Measurements from ENCODE around the gene COL15A1. TPM values are rescaled to one million over a fixed set of nuclear protein-coding genes. Genes with fewer than 3 reads are reported as not detected.

Gene COL15A1
- polyA plus RNA-seq, 1 experiment: 3.2 TPM

DNA sequence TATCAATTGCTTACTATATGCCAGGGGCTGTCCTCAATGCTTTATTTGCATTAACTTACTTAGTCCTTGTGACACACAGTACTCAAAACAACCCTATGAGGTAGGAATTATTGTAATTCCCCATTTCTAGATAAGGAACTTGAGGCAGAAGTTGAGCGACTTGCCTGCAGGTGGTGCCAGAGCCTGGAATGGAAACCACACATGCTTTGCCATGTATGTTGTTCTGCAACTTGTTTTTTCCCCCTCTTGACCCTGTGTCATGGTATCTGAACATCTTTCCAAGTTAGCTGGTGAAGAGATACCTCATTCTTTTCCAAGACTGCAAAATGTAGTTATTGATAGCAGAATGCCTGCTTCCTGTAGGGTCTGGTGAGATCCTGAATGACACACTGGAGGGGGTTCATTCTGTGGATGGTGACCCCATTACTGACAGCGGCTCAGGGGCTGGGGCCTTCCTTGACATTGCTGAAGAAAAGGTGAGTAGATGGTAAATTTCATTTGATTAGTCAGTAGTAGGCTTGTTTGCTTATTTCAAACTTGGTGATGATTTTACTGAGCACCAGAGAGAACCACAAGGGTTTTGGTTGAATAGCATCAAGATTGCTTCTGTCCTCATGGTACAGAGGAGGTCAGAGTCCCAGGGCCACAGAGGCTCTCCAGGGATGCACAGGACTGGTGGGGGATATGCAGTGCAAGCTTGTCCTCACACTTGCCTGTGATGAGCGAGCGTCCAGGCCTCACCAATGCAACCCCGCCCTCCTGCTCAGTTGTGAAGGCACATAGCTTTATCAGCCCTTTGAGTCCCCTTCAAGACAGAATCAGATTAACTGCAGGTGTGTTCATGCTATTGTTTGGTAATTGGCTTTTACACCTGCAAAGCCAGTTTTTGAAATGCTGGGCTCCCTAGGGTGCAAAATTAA lies 57.0 kb downstream of the COL15A1 start:
- H3K27me3 ChIP-seq (ENCODE audit: control insufficient read depth, insufficient read depth, low read length): peaks cover 23% of the 10 kb centered on the region
- no peak overlapping the region for H3K4me3 ChIP-seq (ENCODE audit: low read depth, low read length)
- peaks cover 9% of the 10 kb centered on the region for H3K9me3 ChIP-seq (ENCODE audit: control insufficient read depth, insufficient read depth, low read length)
- DNase-seq (ENCODE audit: low read depth, low spot score): no peak
- no peak overlapping the region for H3K27ac ChIP-seq (ENCODE audit: low read depth, low read length)
- TF ChIP-seq, protein P1, sequence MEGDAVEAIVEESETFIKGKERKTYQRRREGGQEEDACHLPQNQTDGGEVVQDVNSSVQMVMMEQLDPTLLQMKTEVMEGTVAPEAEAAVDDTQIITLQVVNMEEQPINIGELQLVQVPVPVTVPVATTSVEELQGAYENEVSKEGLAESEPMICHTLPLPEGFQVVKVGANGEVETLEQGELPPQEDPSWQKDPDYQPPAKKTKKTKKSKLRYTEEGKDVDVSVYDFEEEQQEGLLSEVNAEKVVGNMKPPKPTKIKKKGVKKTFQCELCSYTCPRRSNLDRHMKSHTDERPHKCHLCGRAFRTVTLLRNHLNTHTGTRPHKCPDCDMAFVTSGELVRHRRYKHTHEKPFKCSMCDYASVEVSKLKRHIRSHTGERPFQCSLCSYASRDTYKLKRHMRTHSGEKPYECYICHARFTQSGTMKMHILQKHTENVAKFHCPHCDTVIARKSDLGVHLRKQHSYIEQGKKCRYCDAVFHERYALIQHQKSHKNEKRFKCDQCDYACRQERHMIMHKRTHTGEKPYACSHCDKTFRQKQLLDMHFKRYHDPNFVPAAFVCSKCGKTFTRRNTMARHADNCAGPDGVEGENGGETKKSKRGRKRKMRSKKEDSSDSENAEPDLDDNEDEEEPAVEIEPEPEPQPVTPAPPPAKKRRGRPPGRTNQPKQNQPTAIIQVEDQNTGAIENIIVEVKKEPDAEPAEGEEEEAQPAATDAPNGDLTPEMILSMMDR (IDR thresholded peaks at IDR 0.05; ENCODE audit: low read depth, low read length): peak; percentile 89
- CTCF ChIA-PET: interaction anchor here (0.8 to 7.0 kb wide), 24 partner anchors 9 to 225 kb away, joined by 3 to 161 read pairs (median 4); no protein-coding TSS in a partner anchor
- POLR2A ChIA-PET: no interaction called here

DNA sequence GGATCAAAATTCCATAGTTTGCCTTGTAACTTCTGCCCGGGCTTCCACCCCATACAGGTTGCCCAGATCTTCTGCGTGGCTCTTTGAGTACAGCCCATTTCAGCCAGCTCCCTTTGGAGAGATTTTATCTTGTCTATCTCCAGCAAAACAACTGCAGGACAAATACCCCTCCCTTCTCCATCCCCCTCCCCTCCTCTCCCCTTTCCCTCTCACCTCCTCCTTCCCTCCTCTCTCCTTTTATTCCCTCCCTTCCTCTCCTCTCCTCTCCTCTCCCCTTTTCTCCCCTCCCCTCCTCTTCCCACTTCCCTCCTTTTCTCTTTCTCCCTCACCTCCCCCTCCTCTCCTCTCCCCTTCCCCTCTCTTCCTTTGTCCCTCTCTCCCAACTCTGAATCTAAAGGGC lies 58.2 kb downstream of the COL15A1 start:
- Histone ChIP-seq H3K27ac (ENCODE audit: low read depth, low read length) (no peak overlapping the region), H3K4me3 (ENCODE audit: low read depth, low read length) (no peak overlapping the region), H3K9me3 (ENCODE audit: control insufficient read depth, insufficient read depth, low read length) (peaks cover 6% of the 10 kb centered on the region; the same call in 1 of the 2 replicates), H3K27me3 (ENCODE audit: control insufficient read depth, insufficient read depth, low read length) (peaks cover 17% of the 10 kb centered on the region)
- no peak for DNase-seq (ENCODE audit: low read depth, low spot score)
- TF ChIP-seq, protein P1 (IDR thresholded peaks at IDR 0.05; ENCODE audit: low read depth, low read length): no peak
- ChIA-PET CTCF (interaction anchor here (0.6 to 7.0 kb wide), 13 partner anchors 11 to 226 kb away, joined by 3 to 161 read pairs (median 4); no protein-coding TSS in a partner anchor), POLR2A (interaction anchor here (0.7 to 1.2 kb wide), 2 partner anchors 49 to 103 kb away, joined by 3 to 4 read pairs; partner anchors contain the start of gene TGFBR1)

DNA sequence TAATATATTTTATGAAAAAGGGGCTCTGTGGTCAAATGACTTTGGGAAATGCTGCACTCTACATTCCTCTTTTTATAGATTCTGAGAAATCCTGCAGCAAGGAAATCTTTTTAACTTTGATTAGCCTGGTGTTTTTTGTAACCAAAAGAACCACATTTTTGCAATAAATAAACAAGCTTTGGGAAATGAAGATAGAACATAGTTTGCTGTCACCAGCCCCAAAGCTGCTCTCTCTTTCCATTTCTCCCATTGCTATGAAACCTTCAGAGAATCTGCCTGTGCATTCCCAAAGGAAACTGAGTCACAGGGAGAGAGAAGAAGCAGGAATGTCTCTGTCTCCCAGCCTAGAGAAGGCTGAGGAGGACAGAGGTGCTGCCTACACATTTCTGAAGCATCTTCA lies 59.0 kb downstream of the COL15A1 start:
- H3K9me3 ChIP-seq (ENCODE audit: control insufficient read depth, insufficient read depth, low read length): peaks cover 6% of the 10 kb centered on the region; the same call in 1 of the 2 replicates
- TF ChIP-seq, protein P1 (IDR thresholded peaks at IDR 0.05; ENCODE audit: low read depth, low read length): no peak
- H3K27ac ChIP-seq (ENCODE audit: low read depth, low read length): no peak overlapping the region
- peaks cover 12% of the 10 kb centered on the region for H3K27me3 ChIP-seq (ENCODE audit: control insufficient read depth, insufficient read depth, low read length)
- DNase-seq (ENCODE audit: low read depth, low spot score): no peak
- POLR2A ChIA-PET: interaction anchor here (0.7 to 1.2 kb wide), 2 partner anchors 48 to 102 kb away, joined by 3 to 4 read pairs; partner anchors contain the start of gene TGFBR1
- H3K4me3 ChIP-seq (ENCODE audit: low read depth, low read length): no peak overlapping the region
- CTCF ChIA-PET: interaction anchor here (0.6 to 7.0 kb wide), 7 partner anchors 9 to 179 kb away, joined by 3 to 161 read pairs (median 4); no protein-coding TSS in a partner anchor

DNA sequence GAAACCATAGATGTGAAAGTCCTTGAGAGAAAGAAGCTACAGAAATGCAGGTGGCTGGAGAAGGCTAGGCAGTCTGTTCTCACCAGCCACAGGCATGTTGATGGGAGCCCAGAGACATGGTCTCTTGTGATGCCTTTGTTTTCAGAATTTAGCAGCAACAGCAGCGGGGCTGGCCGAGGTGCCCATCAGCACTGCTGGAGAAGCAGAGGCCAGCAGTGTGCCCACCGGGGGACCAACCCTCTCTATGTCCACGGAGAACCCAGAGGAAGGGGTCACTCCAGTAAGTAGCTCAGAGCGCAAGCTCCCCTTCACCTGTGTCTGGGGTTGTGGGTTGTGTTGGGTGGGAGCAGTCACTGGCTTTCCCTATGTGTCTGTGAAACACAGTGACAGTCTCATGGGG lies 59.6 kb downstream of the COL15A1 start:
- Histone ChIP-seq H3K9me3 (ENCODE audit: control insufficient read depth, insufficient read depth, low read length) (peaks cover 6% of the 10 kb centered on the region; the same call in 1 of the 2 replicates), H3K27me3 (ENCODE audit: control insufficient read depth, insufficient read depth, low read length) (peaks cover 12% of the 10 kb centered on the region), H3K27ac (ENCODE audit: low read depth, low read length) (no peak overlapping the region), H3K4me3 (ENCODE audit: low read depth, low read length) (no peak overlapping the region)
- DNase-seq (ENCODE audit: low read depth, low spot score): no peak
- TF ChIP-seq, protein P1 (IDR thresholded peaks at IDR 0.05; ENCODE audit: low read depth, low read length): no peak
- CTCF ChIA-PET: interaction anchor here (1.0 to 7.0 kb wide), 5 partner anchors 9 to 154 kb away, joined by 3 to 161 read pairs (median 4); no protein-coding TSS in a partner anchor
- POLR2A ChIA-PET: no interaction called here

DNA sequence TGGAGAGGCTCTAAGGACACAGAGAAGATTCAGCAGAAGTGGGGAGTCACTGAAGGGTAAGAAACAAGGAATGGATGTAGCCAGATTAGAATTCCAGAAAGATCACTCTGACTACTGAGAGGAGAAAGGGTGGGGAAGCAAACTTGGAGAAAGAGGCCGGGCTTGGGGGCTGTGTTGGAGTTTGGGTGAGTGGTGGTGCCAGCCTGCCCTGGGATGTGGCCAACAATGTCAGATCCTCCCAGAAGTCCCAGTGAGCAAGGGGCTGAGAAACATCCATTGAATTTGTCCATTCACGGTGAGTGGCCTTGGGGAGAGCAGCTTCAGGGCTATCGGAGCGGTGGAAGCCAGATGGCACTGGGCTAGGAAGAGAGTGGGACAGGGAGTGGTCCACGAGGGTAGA lies 60.4 kb downstream of the COL15A1 start:
- TF ChIP-seq, protein P1 (IDR thresholded peaks at IDR 0.05; ENCODE audit: low read depth, low read length): no peak
- POLR2A ChIA-PET: no interaction called here
- peaks cover 6% of the 10 kb centered on the region; the same call in 1 of the 2 replicates for H3K9me3 ChIP-seq (ENCODE audit: control insufficient read depth, insufficient read depth, low read length)
- H3K4me3 ChIP-seq (ENCODE audit: low read depth, low read length): no peak overlapping the region
- peaks cover 12% of the 10 kb centered on the region for H3K27me3 ChIP-seq (ENCODE audit: control insufficient read depth, insufficient read depth, low read length)
- CTCF ChIA-PET: no interaction called here
- no peak for DNase-seq (ENCODE audit: low read depth, low spot score)
- H3K27ac ChIP-seq (ENCODE audit: low read depth, low read length): no peak overlapping the region

Measured in AG04450 (cell line).